ENCODE measurements around the gene C8G.

- TF ChIP-seq EZH2 (IDR thresholded peaks at IDR 0.05; ENCODE audit: low read length, unreplicated experiment) (no peak), CTCF (conservative IDR thresholded peaks at IDR 0.05; ENCODE audit: low read depth, low read length) (no peak)
Measured at GRCh38 chr9:136995772-136996311, 50.8 kb downstream of the C8G start.

Data from PC-3 (cell line).